Endodermal cell (in vitro differentiated cells): Measurements from ENCODE around the gene TECR. TPM values are rescaled to one million over a fixed set of nuclear protein-coding genes. Genes with fewer than 3 reads are reported as not detected.

ENCODE experiments used
- DNase-seq: peaks from one replicate; pipeline ENCODE4 v3.0.0-alpha.2; 2017
- H3K27ac ChIP-seq: 2 replicates; pipeline ENCODE4 v1.5.1; 2013; ENCODE audit warnings: mild to moderate bottlenecking, low read depth, low read length, moderate library complexity
- H3K27me3 ChIP-seq: 2 replicates; pipeline ENCODE4 v1.6.1; 2013; ENCODE audit warnings: mild to moderate bottlenecking, low read length, moderate library complexity; ENCODE audit not compliant: insufficient read depth, control insufficient read depth, poor library complexity, severe bottlenecking
- H3K36me3 ChIP-seq: 2 replicates; pipeline ENCODE4 v1.7.0; 2013; ENCODE audit warnings: mild to moderate bottlenecking, low read length, moderate library complexity; ENCODE audit not compliant: control insufficient read depth, insufficient read depth
- H3K4me1 ChIP-seq: one replicate; pipeline ENCODE4 v1.7.0; 2013; ENCODE audit warnings: low read length; ENCODE audit not compliant: control insufficient read depth, insufficient read depth
- H3K4me3 ChIP-seq: 2 replicates; pipeline ENCODE4 v1.5.1; 2013; ENCODE audit warnings: mild to moderate bottlenecking, low read length, moderate library complexity
- H3K9ac ChIP-seq: 2 replicates; pipeline ENCODE4 v1.6.1; 2013; ENCODE audit warnings: mild to moderate bottlenecking, low read length, moderate library complexity; ENCODE audit not compliant: poor library complexity, severe bottlenecking; ENCODE audit errors: extremely low read depth
- H3K9me3 ChIP-seq: 2 replicates; pipeline ENCODE4 v1.6.1; 2013; ENCODE audit warnings: mild to moderate bottlenecking, low read length, moderate library complexity; ENCODE audit not compliant: control insufficient read depth
- H3K27ac Mint-ChIP-seq: 2 replicates; pipeline ENCODE4 v1.8.0; 2020; ENCODE audit warnings: mixed read lengths
- H3K27me3 Mint-ChIP-seq: 2 replicates; pipeline ENCODE4 v1.8.0; 2021; ENCODE audit warnings: mild to moderate bottlenecking, mixed read lengths; ENCODE audit not compliant: insufficient read depth
- H3K36me3 Mint-ChIP-seq: 2 replicates; pipeline ENCODE4 v1.8.0; 2020; ENCODE audit warnings: low read depth, mixed read lengths
- H3K4me1 Mint-ChIP-seq: 2 replicates; pipeline ENCODE4 v1.8.0; 2020; ENCODE audit warnings: mixed read lengths
- H3K4me3 Mint-ChIP-seq: 2 replicates; pipeline ENCODE4 v1.8.0; 2020; ENCODE audit warnings: mild to moderate bottlenecking, moderate library complexity, mixed read lengths
- H3K9me3 Mint-ChIP-seq: 2 replicates; pipeline ENCODE4 v1.8.0; 2020; ENCODE audit warnings: mild to moderate bottlenecking, mixed read lengths
- CTCF ChIP-seq: fragments of 200-600 bp; sonication (generic); conservative IDR thresholded peaks from 2 replicates; pipeline ENCODE4 v1.5.0; 2021; ENCODE audit warnings: antibody characterized with exemption, mild to moderate bottlenecking
- WGBS, 2 experiments: methylation state at CpG; one replicate each; pipeline versions ENCODE4 v1.1.5 to v1.1.7; 2013; ENCODE audit warnings: missing lambda C conversion rate in 2 of 2, mixed read lengths in 1 of 2; ENCODE audit not compliant: insufficient coverage in 1 of 2, insufficient read length in 1 of 2; 5-methylcytosine and 5-hydroxymethylcytosine counted together
- total RNA-seq, 2 donors: library from RNA; stranded (reverse); fragmentation: NEBNext Ultra II Directional in 1 of 2; extraction: Animal tissue kit (Norgen Biotek cat#: 25700) in 1 of 2; gene quantifications; 2 replicates in 1 of 2; 3 replicates in 1 of 2; pipeline ENCODE4 v1.2.1, GENCODE V29; 2021

TECR gene
- total RNA-seq, 2 donors from 2014 or later: 127 to 140 TPM

GRCh38 chr19:14519860-14520407 lies 9.5 kb upstream of the TECR start:
- Histone ChIP-seq H3K27ac (no peak overlapping the region), H3K4me3 (no peak overlapping the region)

GRCh38 chr19:14520543-14520942 lies 8.9 kb upstream of the TECR start:
- H3K27ac Mint-ChIP-seq: no peak overlapping the region

More at GRCh38 chr19:14519860-14520407, 9.5 kb upstream of the TECR start:
- Histone ChIP-seq H3K36me3 (peaks cover 20% of the 10 kb centered on the region), H3K9ac (no peak overlapping the region), H3K27me3 (no peaks in the 10 kb centered on the region), H3K9me3 (no peaks in the 10 kb centered on the region), H3K4me1 (peaks cover 8% of the 10 kb centered on the region)
- WGBS, 2 experiments: 79 to 88% methylated on average over 2 of the region's 2 CpGs
- no peaks in the 10 kb centered on the region for H3K27me3 Mint-ChIP-seq
- peaks cover 19% of the 10 kb centered on the region for H3K36me3 Mint-ChIP-seq
- H3K4me3 Mint-ChIP-seq: peak overlapping the region; percentile 88
- no peak for DNase-seq
- H3K9me3 Mint-ChIP-seq: no peaks in the 10 kb centered on the region
- no peak for TF ChIP-seq CTCF
- H3K4me1 Mint-ChIP-seq: peaks cover 26% of the 10 kb centered on the region
- H3K27ac Mint-ChIP-seq: peak overlapping the region; percentile 74

GRCh38 chr19:14525729-14526128 lies 3.7 kb upstream of the TECR start:
- no peak overlapping the region for H3K4me3 ChIP-seq
- Mint-ChIP-seq H3K27me3 (no peaks in the 10 kb centered on the region), H3K4me1 (peaks cover 7% of the 10 kb centered on the region), H3K36me3 (no peaks in the 10 kb centered on the region), H3K27ac (peak overlapping the region; percentile 7), H3K9me3 (no peaks in the 10 kb centered on the region), H3K4me3 (no peak overlapping the region)
- DNase-seq: no peak
- H3K36me3 ChIP-seq: no peaks in the 10 kb centered on the region
- no peak for TF ChIP-seq CTCF
- WGBS, 2 experiments: 69 to 70% methylated on average over 4 to 5 of the region's 6 CpGs
- H3K27me3 ChIP-seq: no peaks in the 10 kb centered on the region
- H3K9me3 ChIP-seq: no peaks in the 10 kb centered on the region
- no peaks in the 10 kb centered on the region for H3K4me1 ChIP-seq
- H3K9ac ChIP-seq: no peak overlapping the region
- H3K27ac ChIP-seq: no peak overlapping the region

More at GRCh38 chr19:14520543-14520942, 8.9 kb upstream of the TECR start:
- H3K4me3 ChIP-seq: no peak overlapping the region
- H3K4me1 ChIP-seq: peaks cover 7% of the 10 kb centered on the region
- DNase-seq: no peak
- H3K27me3 Mint-ChIP-seq: no peaks in the 10 kb centered on the region
- 83 to 91% methylated on average over 3 to 4 of the region's 4 CpGs for WGBS, 2 experiments
- H3K27ac ChIP-seq: no peak overlapping the region
- no peak for TF ChIP-seq CTCF
- H3K36me3 ChIP-seq: peaks cover 14% of the 10 kb centered on the region
- H3K9ac ChIP-seq: no peak overlapping the region
- H3K4me3 Mint-ChIP-seq: no peak overlapping the region
- peaks cover 22% of the 10 kb centered on the region for H3K4me1 Mint-ChIP-seq
- H3K9me3 Mint-ChIP-seq: no peaks in the 10 kb centered on the region
- no peaks in the 10 kb centered on the region for H3K27me3 ChIP-seq
- H3K9me3 ChIP-seq: no peaks in the 10 kb centered on the region
- H3K36me3 Mint-ChIP-seq: peaks cover 13% of the 10 kb centered on the region
